T-helper 1 cell treated with Interleukin-12 subunit alpha and Interleukin-12 subunit beta and Interleukin-4 antibody, amounts not matched to agents 30 ng/mL and 1 ng/mL, for 36 hours (primary cell): ENCODE measurements around the gene HECA. TPM values are rescaled to one million over a fixed set of nuclear protein-coding genes. Genes with fewer than 3 reads are reported as not detected.
"Not testable (repeated sequence)": the region's sequence is repeated elsewhere in the genome, so short reads cannot be mapped to it uniquely, and the experiment has no call there.

Source experiments
- intact Hi-C: fragments of 100-400 bp; cut with micrococcal nuclease; formaldehyde crosslinking; loops from one replicate; pipeline ENCODE4 v1.15.1; 2024
- total RNA-seq: library from RNA; stranded (reverse); gene quantifications from 2 replicates; pipeline ENCODE4 v1.2.3, GENCODE V29; 2022

The HECA gene
- total RNA-seq, 1 donor from 2014 or later: 51.1 TPM

DNA sequence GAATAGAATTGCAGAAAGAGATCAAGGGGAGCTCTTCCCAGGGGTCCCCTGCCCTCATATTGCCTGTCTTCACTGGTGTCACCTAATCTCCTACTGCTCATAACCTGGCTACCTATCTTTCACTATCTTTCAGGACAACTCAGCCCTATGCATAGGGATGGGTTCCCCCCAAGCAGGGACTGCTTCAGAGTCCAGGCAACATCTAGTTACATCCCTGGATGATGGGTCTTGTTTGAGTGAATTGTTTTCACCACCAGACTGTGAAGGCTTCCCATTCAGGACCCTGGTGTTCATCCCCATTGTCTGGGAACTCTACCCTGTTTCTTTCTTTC, 850 bp upstream of the HECA start:
- intact Hi-C loops: loop anchor here (1.0 kb wide), 1 partner anchor 9 kb away; no protein-coding TSS in a partner anchor

DNA sequence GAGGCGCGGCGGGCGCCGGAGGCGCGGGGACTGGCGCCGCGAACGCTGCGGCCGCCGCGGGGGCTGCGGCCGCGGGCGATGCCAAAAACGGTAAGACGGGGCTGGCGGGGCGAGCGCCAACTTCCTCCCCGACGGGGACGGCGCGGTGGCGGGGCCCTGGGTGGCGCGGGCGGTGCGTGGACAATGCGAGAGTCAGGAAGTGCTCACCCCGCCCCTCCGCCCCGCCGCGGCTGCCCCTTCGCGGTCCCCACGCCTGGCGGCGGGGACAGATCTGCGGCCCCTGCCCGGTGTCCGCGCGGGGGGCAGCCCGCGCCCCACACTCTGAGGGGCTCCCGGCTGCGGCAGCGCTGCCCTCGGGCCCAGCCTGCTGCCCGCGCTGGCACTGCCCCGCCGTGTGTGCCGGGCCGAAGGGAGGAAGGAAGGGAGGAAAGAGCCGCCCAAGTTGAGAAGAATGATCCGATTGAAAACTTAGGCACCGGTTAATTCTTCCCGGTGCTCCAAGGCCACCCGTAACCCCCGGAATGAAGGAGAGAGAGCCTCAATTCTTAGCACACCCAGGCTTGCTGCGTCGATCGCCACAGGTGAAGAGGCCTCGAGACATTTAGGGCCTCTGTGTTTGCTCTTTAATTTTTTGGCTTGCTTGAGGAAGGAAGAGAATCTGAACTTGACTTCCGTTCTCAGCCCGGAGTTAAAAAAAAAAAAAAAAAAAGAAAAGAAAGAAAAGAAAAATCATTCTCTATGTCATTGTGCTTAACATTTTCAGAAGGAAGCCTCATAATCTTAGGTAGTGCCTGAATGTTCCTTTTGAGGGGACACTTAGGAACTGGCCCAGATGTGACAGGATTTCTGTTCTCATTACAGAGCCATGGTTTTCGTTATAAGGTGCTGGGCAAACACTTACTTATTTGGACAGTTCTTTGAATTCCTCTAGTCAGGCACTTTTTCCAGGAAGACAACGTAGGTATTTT, 982 bp downstream of the HECA start:
- intact Hi-C loops: loop anchor here (1.0 to 2.0 kb wide), 8 partner anchors 23 to 363 kb away; partner anchors contain the start of genes ABRACL, CCDC28A, REPS1 and TXLNB

DNA sequence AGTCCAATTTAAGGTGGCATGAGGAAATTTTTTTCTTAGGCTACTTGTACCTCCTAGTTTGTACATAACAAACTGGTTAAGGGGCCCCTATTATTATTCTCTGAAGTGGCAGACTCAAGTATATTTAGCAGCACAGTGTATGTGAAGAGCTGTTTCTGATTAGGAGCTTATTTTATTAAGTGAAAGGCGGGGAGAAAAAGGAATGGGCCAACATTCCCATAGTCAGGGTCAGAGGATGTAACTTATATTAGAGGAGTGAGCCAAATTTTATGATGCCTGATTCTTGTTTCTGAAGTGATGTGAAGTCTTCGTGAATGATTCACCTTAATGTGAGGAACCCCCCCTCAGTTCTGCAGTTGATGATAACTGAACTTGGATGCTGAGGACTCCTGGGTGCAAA, 2.8 kb downstream of the HECA start:
- intact Hi-C loops: loop anchor here (1.0 to 2.0 kb wide), 4 partner anchors 9 to 365 kb away; partner anchors contain the start of gene CCDC28A

- intact Hi-C loops: not testable (repeated sequence)
Observed at GRCh38 chr6:139140854-139141253, 6.0 kb downstream of the HECA start.

- intact Hi-C loops: no loop called here
Observed at GRCh38 chr6:139142262-139142661, 7.4 kb downstream of the HECA start.

GRCh38 chr6:139143111-139143510, 8.2 kb downstream of the HECA start:
- intact Hi-C loops: loop anchor here (1.0 kb wide), 1 partner anchor 8 kb away; no protein-coding TSS in a partner anchor

GRCh38 chr6:139144490-139145085, 9.7 kb downstream of the HECA start:
- intact Hi-C loops: no loop called here

GRCh38 chr6:139145661-139146060, 10.8 kb downstream of the HECA start:
- intact Hi-C loops: loop anchor here (1.0 to 2.0 kb wide), 3 partner anchors 8 to 15 kb away; no protein-coding TSS in a partner anchor

- intact Hi-C loops: loop anchor here (1.0 to 2.0 kb wide), 3 partner anchors 8 to 14 kb away; no protein-coding TSS in a partner anchor
Observed at GRCh38 chr6:139146317-139146726, 11.4 kb downstream of the HECA start.

- intact Hi-C loops: loop anchor here (2.0 kb wide), 1 partner anchor 13 kb away; no protein-coding TSS in a partner anchor
Observed at GRCh38 chr6:139147628-139148027, 12.7 kb downstream of the HECA start.

- intact Hi-C loops: no loop called here
Observed at GRCh38 chr6:139148557-139149235, 13.8 kb downstream of the HECA start.

DNA sequence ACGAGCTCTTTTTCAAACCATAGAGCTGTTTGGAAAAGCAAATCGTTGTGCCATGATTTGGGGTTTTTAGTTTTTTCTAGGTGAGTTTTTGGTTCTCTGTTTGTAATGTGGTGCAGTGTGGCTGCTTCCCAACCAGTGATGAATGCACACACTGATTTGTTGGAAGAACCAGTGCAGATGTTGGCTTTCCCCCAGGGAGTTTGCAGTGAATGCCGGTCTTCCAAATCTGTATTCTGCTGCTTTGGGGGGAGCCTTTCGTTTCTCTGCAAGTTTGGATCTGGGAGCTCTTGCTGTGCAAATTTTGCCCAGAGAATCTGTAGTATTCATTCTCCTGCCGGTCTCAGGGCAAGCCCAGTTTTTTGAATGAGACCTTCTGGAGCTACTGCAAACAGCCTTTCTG, 14.5 kb downstream of the HECA start:
- intact Hi-C loops: no loop called here

DNA sequence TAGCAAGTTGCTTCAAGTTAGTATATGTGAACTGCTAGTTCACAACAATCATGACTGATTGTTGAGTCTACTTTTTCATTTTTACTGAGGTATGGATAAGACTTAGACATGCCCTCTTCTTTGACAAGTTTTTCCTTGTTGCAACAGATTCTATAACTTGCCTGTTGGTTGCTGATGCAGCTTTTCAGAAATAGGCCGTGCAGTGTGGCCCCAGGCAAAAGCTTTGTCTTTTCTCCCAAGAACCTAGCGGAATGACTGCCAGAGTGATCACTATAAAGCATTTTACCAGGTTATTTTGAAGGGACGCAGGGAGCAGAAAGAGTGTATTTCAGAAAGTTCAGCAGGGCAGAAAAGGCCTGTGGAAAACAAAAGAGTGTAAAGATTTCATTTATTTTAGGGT, 16.0 kb downstream of the HECA start:
- intact Hi-C loops: loop anchor here (1.0 to 10.0 kb wide), 3 partner anchors 8 to 1434 kb away; no protein-coding TSS in a partner anchor

DNA sequence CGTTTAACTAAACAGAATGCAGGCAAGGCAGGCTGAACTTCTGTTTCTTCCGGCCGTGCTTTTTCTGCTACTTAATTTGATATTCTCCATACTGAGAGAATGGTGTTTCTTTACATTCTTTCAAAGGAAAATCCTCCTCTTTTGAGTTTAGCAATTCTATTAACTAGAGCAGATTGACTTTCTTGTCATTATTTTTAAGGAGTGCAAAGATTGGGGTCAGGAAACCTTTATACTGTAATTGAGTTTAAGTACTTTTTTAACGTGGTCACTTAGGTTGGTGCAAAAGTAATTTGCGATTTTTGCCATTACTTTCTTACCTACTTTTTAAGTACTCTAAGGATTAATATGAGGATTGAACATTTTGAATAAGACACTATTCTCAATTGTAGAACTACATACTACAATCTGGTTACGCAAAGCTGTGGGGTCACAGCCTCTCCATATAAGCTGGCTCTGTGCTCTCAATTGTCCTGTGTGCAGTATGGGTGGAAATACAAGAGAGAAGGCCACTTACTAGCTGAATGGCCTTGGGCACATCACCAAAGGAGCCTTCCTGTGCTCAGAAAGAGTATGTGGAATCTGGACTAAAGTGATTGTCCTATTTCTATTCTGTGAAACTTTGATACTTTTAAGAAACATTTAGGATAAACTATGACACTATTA, 16.7 kb downstream of the HECA start:
- intact Hi-C loops: loop anchor here (1.0 to 10.0 kb wide), 4 partner anchors 8 to 1433 kb away; no protein-coding TSS in a partner anchor

DNA sequence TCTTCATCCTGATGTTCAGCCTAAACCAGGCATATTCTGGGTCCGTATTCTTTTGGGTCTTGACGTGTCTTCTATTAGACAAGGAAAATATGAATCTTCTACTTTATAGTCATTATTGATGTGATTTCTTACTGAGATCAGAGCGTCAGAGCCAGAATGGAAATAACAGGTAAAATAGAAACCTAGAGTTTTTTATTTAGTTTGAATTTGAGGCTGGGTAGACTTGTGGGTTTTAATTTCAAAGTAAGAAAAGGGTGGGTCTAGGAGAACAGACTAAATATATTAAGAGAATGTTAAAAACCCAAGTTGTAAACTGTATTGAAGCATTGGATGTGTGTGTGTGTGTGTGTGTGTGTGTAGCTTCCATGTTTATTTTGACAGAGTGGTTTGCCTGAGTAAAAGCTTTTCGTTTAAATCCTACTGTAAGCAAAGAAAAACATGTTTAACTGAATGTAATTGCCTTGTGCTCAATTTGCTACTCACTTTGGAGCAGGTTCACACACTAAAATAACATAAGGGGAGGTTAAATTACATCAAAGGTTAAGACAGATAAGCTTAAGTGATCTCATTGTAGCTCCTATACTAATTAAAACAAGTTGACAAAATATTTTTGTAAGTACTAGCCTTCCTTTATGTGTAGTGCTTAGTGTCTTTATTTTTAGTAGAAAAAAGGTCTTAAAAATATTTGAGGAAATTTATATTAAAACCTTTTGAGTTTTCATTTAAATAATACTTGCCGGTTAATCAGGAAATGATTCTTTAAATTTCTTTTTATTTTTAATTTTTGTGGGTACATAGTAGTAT, 17.4 kb downstream of the HECA start:
- intact Hi-C loops: loop anchor here (1.0 to 10.0 kb wide), 2 partner anchors 9 to 1433 kb away; no protein-coding TSS in a partner anchor

GRCh38 chr6:139152892-139153271, 18.0 kb downstream of the HECA start:
- intact Hi-C loops: loop anchor here (1.0 to 10.0 kb wide), 2 partner anchors 8 to 1432 kb away; no protein-coding TSS in a partner anchor

DNA sequence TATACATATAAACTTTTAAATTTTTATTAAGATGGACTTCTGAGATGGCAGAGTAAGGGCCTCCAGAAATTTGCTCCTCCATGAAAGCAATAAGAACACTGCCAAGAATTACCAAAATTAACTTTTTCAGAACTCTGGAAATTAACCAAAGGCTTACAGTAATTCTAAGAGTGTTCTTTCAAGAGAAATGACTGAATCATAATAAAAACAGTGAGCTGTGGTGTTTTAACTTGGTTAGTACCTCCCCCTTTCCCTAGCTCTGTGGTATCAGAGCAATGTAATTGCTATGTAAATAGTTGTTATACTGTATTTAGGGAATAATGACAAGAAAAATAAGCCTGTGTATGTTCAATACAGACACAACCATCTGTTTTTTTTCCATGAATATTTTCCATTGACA, 19.0 kb downstream of the HECA start:
- intact Hi-C loops: loop anchor here (1.0 to 10.0 kb wide), 2 partner anchors 8 to 1431 kb away; no protein-coding TSS in a partner anchor

DNA sequence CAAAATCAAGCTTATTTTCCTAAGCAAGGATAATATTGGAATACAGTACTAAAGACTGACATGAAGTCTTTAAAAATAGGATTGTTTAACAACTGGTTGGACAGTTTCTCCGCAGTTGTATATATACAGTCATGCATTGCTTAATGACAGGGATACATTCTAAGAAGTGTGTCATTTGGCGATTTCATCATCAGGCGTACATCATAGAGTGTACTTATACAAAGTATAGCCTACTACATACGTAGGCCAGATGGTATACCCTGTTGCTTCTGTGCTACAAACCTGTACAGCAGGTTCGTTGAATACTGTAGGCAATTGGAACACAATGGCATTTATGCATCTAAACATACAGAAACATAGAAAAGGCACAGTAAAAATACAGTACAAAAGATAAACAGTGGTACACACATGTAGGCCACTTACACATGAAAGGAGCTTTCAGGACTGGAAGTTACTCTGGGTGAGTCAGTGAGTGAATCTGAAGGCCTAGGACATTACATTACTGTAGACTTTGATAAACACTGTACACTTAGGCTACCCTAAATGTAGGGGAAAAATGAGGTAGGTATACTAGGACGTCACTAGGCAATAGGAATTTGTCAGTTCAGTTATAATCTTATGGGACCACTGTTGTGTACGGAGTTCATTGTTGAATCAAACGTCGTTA, 20.1 kb downstream of the HECA start:
- intact Hi-C loops: loop anchor here (1.0 to 10.0 kb wide), 2 partner anchors 9 to 1430 kb away; no protein-coding TSS in a partner anchor

DNA sequence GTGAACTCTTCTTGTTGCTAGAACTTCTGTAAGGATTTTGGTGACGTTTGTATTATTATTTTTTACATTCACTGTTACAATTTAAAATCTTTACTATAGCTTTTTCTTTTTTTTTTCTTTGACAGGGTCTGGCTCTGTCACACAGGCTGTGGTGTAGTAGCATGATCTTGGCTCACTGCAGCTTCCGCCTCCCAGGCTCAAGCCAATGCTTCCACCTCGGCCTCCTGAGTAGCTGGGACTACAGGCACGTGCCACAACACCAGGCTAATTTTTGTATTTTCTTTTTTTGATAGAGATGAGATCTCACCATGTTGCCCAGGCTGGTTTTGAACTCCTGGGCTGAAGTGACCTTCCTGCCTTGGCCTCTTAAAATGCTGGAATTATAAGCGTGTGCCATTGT, 21.2 kb downstream of the HECA start:
- intact Hi-C loops: loop anchor here (10.0 kb wide), 1 partner anchor 1429 kb away; no protein-coding TSS in a partner anchor
